IPS-NIHi7 (cell line): Measurements from ENCODE around the gene MEGF9.
"Not testable (repeated sequence)": the region's sequence is repeated elsewhere in the genome, so short reads cannot be mapped to it uniquely, and the experiment has no call there.

Experiments used
- DNase-seq: peaks from one replicate; pipeline ENCODE4 v3.0.0; 2012; ENCODE audit warnings: mixed read lengths; ENCODE audit errors: extremely low spot score

The MEGF9 gene

GRCh38 chr9:120659676-120660075, 54.6 kb downstream of the MEGF9 start:
- DNase-seq, result no peak

GRCh38 chr9:120659209-120659608, 55.1 kb downstream of the MEGF9 start:
- no peak for DNase-seq

GRCh38 chr9:120655005-120655622, 59.2 kb downstream of the MEGF9 start:
- no peak for DNase-seq

GRCh38 chr9:120654272-120654671, 60.0 kb downstream of the MEGF9 start:
- no peak for DNase-seq

GRCh38 chr9:120653762-120654161, 60.5 kb downstream of the MEGF9 start:
- no peak for DNase-seq

GRCh38 chr9:120652934-120653333, 61.3 kb downstream of the MEGF9 start:
- DNase-seq, result no peak

- DNase-seq, result no peak
Measured at GRCh38 chr9:120650352-120650751, 63.9 kb downstream of the MEGF9 start.

GRCh38 chr9:120648581-120649197, 65.6 kb downstream of the MEGF9 start:
- no peak for DNase-seq

GRCh38 chr9:120646948-120647347, 67.3 kb downstream of the MEGF9 start:
- no peak for DNase-seq

GRCh38 chr9:120645760-120646159, 68.5 kb downstream of the MEGF9 start:
- DNase-seq, result no peak

GRCh38 chr9:120643061-120643460, 71.2 kb downstream of the MEGF9 start:
- DNase-seq, result no peak

GRCh38 chr9:120642129-120642770, 72.0 kb downstream of the MEGF9 start:
- no peak for DNase-seq

- DNase-seq, result not testable (repeated sequence)
Measured at GRCh38 chr9:120640874-120641273, 73.4 kb downstream of the MEGF9 start.

GRCh38 chr9:120640380-120640779, 73.9 kb downstream of the MEGF9 start:
- no peak for DNase-seq

GRCh38 chr9:120637919-120638318, 76.4 kb downstream of the MEGF9 start:
- DNase-seq, result no peak

- DNase-seq, result no peak
Measured at GRCh38 chr9:120636194-120636957, 77.9 kb downstream of the MEGF9 start.

- no peak for DNase-seq
Measured at GRCh38 chr9:120635011-120635410, 79.3 kb downstream of the MEGF9 start.

GRCh38 chr9:120630333-120630732, 83.9 kb downstream of the MEGF9 start:
- no peak for DNase-seq

- not testable (repeated sequence) for DNase-seq
Measured at GRCh38 chr9:120628925-120629497, 85.3 kb downstream of the MEGF9 start.

- DNase-seq, result no peak
Measured at GRCh38 chr9:120628207-120628924, 85.9 kb downstream of the MEGF9 start.

- no peak for DNase-seq
Measured at GRCh38 chr9:120627073-120627472, 87.2 kb downstream of the MEGF9 start.
